Brain microvascular endothelial cell (primary cell): ENCODE measurements around the gene ABTB1.

Source experiments
- DNase-seq: peaks from one replicate; pipeline ENCODE4 v3.0.0-alpha.2; 2020
- H3K27ac ChIP-seq: fragments of 250-450 bp; sonication (Bioruptor Pico); 2 replicates; pipeline ENCODE4 v1.5.1; 2020; ENCODE audit warnings: mild to moderate bottlenecking, moderate library complexity
- H3K27me3 ChIP-seq: fragments of 250-450 bp; sonication (Bioruptor Pico); replicated peaks from 2 replicates; pipeline ENCODE4 v1.5.1; 2020; ENCODE audit warnings: mild to moderate bottlenecking
- H3K36me3 ChIP-seq: fragments of 250-450 bp; sonication (Bioruptor Pico); replicated peaks from 2 replicates; pipeline ENCODE4 v1.5.1; 2020; ENCODE audit warnings: mild to moderate bottlenecking
- H3K4me3 ChIP-seq: 2 replicates; pipeline ENCODE4 v1.5.1; 2011; ENCODE audit warnings: low read depth, mild to moderate bottlenecking, control low read depth, low read length, moderate library complexity
- CTCF ChIP-seq: IDR thresholded peaks from 2 replicates; pipeline ENCODE4 v1.5.1; 2011; ENCODE audit warnings: low read depth, mild to moderate bottlenecking, moderate library complexity, low read length, control low read depth, inconsistent platforms; ENCODE audit errors: missing control alignments
- in situ Hi-C: cut with HindIII; loops from 2 replicates; pipeline ENCODE4 v1.10.0; 2017; ENCODE audit warnings: low sequenced_read_pairs, low pct_ligation_motif_present

The ABTB1 gene

GRCh38 chr3:127629467-127630403 is 43.0 kb upstream of the ABTB1 start:
- DNase-seq: no peak
- TF ChIP-seq CTCF: no peak

DNA sequence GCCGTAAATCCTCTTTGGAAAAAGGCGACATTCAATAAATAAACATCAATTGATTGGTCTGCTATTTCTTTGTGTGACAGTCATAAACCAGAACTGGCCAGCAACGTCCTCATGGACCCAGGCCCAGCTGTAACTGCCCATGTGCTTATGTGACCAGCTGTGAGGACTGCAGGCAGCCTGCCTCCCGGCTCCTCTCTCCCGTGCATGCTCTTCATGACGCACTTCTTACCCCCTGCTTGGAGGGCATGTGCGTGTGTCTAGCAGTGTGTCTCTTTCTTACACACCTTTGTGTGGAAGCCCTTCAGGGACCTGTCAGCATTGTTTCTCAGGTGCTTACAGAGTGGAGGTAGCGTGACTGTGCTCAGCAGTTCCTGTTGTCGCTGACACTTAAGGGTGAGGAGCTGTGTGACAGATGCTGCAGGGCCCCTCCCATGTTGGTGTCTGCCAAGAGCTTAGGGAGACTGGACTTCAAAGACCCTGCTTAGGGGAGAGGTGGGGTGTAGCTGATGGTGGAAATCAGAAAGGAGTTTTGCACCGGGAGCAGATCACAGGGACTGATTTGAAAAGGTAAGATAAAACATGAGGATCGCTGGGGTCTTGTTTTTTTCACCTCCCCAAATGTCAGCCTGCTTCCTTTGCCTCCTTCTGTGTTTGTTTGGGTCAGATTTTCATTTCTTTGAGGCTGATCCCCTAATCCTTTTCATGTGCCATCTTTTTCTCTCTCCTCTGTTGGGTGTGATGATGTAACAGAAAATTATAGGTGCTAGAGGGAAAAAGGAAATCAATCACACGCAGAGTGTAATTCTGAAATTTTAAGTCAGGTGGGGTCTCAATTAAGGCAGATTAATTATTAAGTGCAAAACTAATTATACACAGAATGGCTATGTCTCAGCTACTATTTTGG is 41.7 kb upstream of the ABTB1 start:
- Histone ChIP-seq H3K4me3 (no peak overlapping the region), H3K27me3 (peaks cover 4% of the 10 kb centered on the region), H3K36me3 (no peaks in the 10 kb centered on the region), H3K27ac (no peak overlapping the region)
- no peak for DNase-seq
- TF ChIP-seq CTCF: no peak
- in situ Hi-C loops: no loop called here

More at GRCh38 chr3:127629467-127630403, 43.0 kb upstream of the ABTB1 start:
- no peak overlapping the region for H3K27ac ChIP-seq
- H3K27me3 ChIP-seq: peaks cover 4% of the 10 kb centered on the region
- H3K36me3 ChIP-seq: no peaks in the 10 kb centered on the region
- peak overlapping the region; percentile 47 for H3K4me3 ChIP-seq
- in situ Hi-C loops: no loop called here

GRCh38 chr3:127632035-127632820 is 40.5 kb upstream of the ABTB1 start:
- in situ Hi-C loops: no loop called here
- H3K27ac ChIP-seq: no peak overlapping the region
- DNase-seq: no peak
- TF ChIP-seq CTCF: no peak
- H3K36me3 ChIP-seq: no peaks in the 10 kb centered on the region
- H3K27me3 ChIP-seq: peaks cover 4% of the 10 kb centered on the region
- H3K4me3 ChIP-seq: no peak overlapping the region

DNA sequence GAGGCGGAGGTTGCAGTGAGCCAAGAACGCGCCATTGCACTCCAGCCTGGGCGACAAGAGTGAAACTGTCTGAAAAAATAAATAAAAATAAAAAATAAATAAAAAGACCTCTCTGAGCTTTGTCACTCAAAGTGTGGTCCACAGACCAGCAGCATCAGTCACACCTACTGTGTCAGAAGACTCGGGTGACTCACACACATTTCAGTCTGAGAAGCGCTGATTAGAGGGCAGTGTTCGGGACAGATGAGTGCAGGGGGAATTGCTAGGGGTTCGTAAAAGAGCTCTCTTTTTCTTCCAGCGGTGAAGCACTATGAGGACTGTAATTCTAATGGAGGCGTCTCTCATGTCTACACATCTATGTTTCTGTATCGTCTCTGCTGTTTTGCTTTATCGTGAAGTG is 38.1 kb upstream of the ABTB1 start:
- no peaks in the 10 kb centered on the region for H3K36me3 ChIP-seq
- H3K27me3 ChIP-seq: no peaks in the 10 kb centered on the region
- no peak for DNase-seq
- no peak overlapping the region for H3K4me3 ChIP-seq
- no peak overlapping the region for H3K27ac ChIP-seq
- in situ Hi-C loops: no loop called here
- no peak for TF ChIP-seq CTCF

- Histone ChIP-seq H3K27ac (no peak overlapping the region), H3K36me3 (no peaks in the 10 kb centered on the region), H3K4me3 (no peak overlapping the region), H3K27me3 (no peaks in the 10 kb centered on the region)
- DNase-seq: peak; percentile 51
- in situ Hi-C loops: no loop called here
- peak; percentile 12 for TF ChIP-seq CTCF
These were observed 35.2 kb upstream of the ABTB1 start for GRCh38 chr3:127637546-127637945.
